Motor neuron (in vitro differentiated cells): ENCODE results near the gene GTF2H4. TPM values are rescaled to one million over a fixed set of nuclear protein-coding genes. Genes with fewer than 3 reads are reported as not detected.
"Not testable (repeated sequence)": the region's sequence is repeated elsewhere in the genome, so short reads cannot be mapped to it uniquely, and the experiment has no call there.

ENCODE experiments used
- ATAC-seq, 8 experiments: fragments of 200-7000 bp; cut with Tn5 transposase; replicated peaks in 6 of 8; 2 replicates each; pipeline ENCODE4 v1.8.0; 2021; ENCODE audit warnings: mild to moderate bottlenecking in 8 of 8, moderate library complexity in 8 of 8
- H3K27ac ChIP-seq, 2 donors: fragments of 250-450 bp; sonication (Bioruptor Pico); 2 replicates each; pipeline ENCODE4 v1.9.0; 2021; ENCODE audit warnings: antibody characterized with exemption in 2 of 2, mild to moderate bottlenecking in 2 of 2, moderate library complexity in 1 of 2
- H3K4me1 ChIP-seq, 2 donors: fragments of 250-450 bp; sonication (Bioruptor Pico); replicated peaks in 1 of 2; 2 replicates each; pipeline ENCODE4 v1.6.1; 2021; ENCODE audit warnings: antibody characterized with exemption in 2 of 2, mild to moderate bottlenecking in 2 of 2, moderate library complexity in 1 of 2
- H3K4me3 ChIP-seq, 5 donors: fragments of 250-450 bp; sonication (Bioruptor Pico); 2 replicates each; pipeline ENCODE4 v1.9.0; 2021; ENCODE audit warnings: antibody characterized with exemption in 5 of 5, mild to moderate bottlenecking in 5 of 5, moderate library complexity in 4 of 5
- WGBS, 10 experiments: fragments of 450-650 bp; shearing (Covaris generic); methylation state at CpG; one replicate each; pipeline ENCODE4 v1.0.0; 2022; 5-methylcytosine and 5-hydroxymethylcytosine counted together
- in situ Hi-C, 9 experiments: fragments of 400-800 bp; cut with MboI; loops; one replicate each; pipeline ENCODE4 v1.15.0; 2021; ENCODE audit warnings: low sequenced_read_pairs in 9 of 9, low pct_unique_long_range_greater_than_20kb in 2 of 9; ENCODE audit not compliant: unreplicated experiment in 9 of 9
- total RNA-seq, 8 experiments: library from RNA; unstranded; fragments of 300-600 nt; gene quantifications; 2 replicates each; pipeline versions ENCODE4 v1.2.3 to v1.2.4, GENCODE V29; 2022

Gene GTF2H4
- total RNA-seq = 10 to 100 TPM; 18.2 to 46.3 (median 28.5) TPM

DNA sequence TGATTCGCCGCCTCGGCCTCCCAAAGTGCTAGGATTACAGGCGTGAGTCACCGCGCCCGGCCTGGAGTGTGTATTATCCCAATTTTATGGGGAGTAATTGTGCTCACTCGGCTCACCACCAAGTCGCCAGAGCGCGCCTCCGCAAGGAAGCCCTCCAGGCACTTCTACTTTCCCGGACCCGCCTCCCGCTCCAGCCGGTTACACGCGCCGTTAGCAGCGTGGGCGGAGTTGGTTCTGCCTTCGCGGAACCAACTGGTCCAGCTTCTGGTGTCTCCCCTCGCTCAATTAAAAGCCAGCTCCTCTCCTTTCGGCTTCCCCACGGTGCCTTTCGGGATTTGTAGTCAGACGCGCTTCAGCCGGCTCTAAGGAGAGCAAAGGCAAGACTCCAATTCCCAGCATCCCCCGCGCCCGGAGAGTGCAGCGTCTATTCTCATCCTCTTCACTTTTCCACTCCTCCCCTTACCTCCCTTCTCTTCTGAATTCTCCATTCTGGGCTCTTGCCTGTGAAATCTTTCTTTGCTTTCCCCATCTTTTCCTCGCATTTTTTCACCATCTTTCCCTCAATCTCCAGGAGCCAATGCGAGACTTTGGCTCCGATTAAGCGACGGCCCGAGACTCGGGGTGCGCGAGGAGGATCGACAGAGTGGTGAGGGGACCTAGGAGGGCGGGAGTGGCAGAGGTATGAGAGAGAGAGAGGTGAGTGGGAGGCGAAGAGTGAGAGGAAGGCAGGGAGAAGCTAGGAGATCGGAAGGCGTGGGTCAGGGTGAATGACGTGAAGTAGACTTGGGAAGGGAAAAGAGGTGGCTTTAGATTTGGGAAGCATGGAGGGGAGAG lies at the start of gene GTF2H4:
TSS of gene GTF2H4 (plus strand) at position 450 of the 834 bp plus-strand sequence.
- ATAC-seq = peak; percentile 97 to 99 (median 98)
- WGBS, 10 experiments = 0 to 4% (median 0%) methylated on average over 6 to 22 of the region's 49 CpGs; no CpG with 5 or more reads in 1 of the 10 experiments
- in situ Hi-C loops = loop anchor here in 3 of 9 experiments (25.0 kb wide), 1 partner anchor 179 kb away; no protein-coding TSS in a partner anchor
- Histone ChIP-seq H3K4me1 (peaks cover 5 to 7% of the 10 kb centered on the region in 2 donors), H3K4me3 (peak within 1 kb of the TSS; percentile 65 to 96 (median 81)), H3K27ac (no peak within 1 kb of the TSS)

DNA sequence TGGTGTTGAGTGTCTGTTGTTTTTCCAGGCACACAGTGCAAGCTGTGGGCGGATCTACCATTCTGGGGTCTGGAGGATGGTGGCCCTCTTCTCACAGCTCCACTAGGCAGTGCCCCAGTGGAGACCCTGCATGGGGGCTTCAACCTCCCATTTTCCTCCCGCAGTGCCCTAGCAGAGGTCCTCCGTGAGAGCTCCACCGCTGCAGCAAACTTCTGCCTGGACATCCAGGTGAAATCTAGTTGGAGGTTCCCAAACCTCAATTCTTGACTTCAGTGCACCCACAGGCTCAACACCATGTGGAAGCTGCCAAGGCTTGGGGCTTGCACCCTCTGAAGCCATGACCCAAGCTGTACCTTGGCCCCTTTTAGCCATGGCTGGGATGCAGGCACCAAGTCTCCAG lies 48.3 kb upstream of the GTF2H4 start:
- WGBS, 10 experiments = 100% methylated on average over 1 to 2 of the region's 4 CpGs; no CpG with 5 or more reads in 8 of the 10 experiments

DNA sequence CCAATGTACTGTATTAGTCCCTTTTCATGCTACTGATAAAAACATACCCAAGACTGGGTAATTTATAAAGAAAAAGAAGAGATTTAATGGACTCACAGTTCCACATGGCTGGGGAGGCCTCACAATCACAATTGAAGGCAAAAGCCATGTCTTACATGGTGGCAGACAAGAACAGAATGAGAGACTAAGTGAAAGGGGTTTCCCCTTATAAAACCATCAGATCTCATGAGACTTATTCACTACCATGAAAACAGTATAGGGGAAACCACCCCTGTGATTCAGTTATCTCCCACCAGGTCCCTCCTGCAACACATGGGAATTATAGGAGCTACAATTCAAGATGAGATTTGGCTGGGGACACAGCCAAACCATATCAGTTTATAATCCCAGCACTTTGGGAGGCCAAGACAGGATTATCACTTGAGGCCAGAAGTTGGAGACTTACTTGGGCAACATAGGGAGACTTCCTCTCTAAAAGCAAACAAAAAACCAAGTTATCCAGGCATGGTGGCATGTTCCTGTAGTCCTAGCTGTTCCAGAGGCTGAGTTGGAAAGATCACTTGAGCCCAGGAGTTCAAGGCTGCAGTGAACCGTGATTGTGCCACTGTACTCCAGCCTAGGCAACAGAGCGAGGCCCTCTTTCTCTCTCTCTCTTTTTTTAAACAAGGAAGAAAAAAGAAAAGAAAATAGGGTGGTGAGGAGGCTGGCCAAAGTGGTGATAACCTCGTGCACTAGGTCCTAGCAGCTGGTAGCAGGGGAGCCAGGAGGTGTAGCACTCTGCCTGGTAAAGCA lies 46.6 kb upstream of the GTF2H4 start:
- 13 to 90% (median 61%) methylated on average over 1 to 3 of the region's 3 CpGs for WGBS, 10 experiments
- Histone ChIP-seq H3K4me1 (peaks cover 17 to 18% of the 10 kb centered on the region in 2 donors), H3K4me3 (no peak overlapping the region), H3K27ac (no peak overlapping the region)
- in situ Hi-C loops = no loop called here
- ATAC-seq = no peak

More for the DNA sequence above, 48.3 kb upstream of the GTF2H4 start:
- in situ Hi-C loops, H3K4me3 ChIP-seq, H3K27ac ChIP-seq, ATAC-seq: not testable (repeated sequence)
- H3K4me1 ChIP-seq = peaks cover 23 to 25% of the 10 kb centered on the region in 2 donors

DNA sequence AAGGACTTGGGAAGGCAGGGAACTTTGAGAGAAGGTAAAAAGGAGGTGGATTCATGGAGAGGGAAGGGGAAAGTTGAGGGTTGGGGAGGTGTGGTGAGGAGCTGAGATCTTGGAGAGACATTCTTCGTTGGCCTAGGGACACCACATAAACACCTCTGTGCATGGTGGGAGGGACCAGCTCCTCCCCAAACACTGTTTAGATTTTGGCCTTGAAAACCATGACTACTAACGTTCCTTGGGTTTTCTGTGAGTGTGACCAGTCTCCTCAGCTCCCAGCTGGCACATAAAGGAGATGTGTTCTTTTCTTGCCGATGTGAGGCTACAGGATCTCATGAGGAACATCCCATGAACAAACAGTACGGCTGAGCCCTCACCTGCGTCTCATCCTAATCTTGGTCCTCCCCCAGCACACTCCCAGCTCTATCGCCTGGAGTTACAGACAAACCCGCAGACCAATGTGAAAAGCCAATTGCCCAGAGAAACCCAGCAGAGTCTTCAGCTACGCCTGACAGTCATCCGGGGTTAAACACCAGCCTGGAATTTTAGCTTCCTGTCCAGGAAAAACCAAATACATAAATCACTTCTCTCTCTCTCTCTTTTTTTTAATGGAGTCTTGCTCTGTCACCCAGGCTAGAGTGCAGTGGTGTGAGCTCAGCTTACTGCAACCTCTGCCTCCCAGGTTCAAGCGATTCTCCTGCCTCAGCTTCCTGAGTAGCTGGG lies 45.7 kb upstream of the GTF2H4 start:
- Histone ChIP-seq H3K27ac (no peak overlapping the region), H3K4me3 (no peak overlapping the region), H3K4me1 (peaks cover 8 to 9% of the 10 kb centered on the region in 2 donors)
- in situ Hi-C loops = no loop called here
- 38 to 100% (median 78%) methylated on average over 1 to 8 of the region's 10 CpGs; no CpG with 5 or more reads in 1 of the 10 experiments for WGBS, 10 experiments
- ATAC-seq = no peak

DNA sequence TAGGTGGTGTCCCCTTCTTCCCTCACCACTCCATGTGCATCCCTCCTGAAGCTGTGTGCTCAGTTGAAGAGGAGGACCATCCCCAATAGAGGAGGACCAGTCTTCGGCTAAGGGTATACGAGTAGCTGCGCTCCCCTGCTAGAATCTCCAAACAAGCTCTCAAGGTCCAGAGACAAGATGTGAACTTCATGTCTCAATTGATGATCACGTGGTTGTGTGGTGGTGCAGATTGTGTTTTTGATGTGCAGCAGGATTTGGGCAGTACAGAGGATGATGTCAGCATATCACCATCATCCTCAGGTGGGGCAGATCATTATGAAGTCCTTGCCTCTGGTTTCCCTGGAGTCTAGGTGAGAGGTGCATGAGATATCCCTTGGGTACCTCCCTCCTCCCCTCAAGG lies 43.7 kb upstream of the GTF2H4 start:
- WGBS, 10 experiments = 40 to 100% (median 82%) methylated on average over 1 to 4 of the region's 4 CpGs; no CpG with 5 or more reads in 5 of the 10 experiments
- H3K27ac ChIP-seq = no peak overlapping the region
- H3K4me3 ChIP-seq = no peak overlapping the region
- no peak for ATAC-seq
- no peaks in the 10 kb centered on the region for H3K4me1 ChIP-seq
- in situ Hi-C loops = no loop called here

DNA sequence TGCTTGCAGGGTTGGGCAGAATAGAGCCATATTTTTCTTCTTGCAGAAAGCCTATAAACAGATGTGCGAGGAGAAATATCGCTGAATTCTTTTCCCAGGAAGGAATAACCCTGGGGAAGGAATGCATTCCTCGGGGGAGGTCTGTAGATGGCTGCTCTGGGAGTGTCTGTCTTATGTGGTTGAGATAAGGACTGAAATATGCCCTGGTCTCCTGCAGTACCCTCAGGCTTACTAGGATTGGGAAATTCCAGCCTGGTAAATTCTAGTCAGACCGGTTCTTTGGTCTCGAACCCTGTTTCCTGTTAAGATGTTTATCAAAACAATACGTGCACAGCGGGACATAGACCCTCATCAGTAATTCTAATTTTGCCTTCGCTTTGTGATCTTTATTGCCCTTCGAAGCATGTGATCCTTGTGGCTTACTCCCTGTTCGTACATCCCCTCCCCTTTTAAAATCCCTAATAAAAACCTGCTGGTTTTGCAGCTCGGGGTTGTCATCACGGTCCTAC lies 38.7 kb upstream of the GTF2H4 start:
- 10 to 85% (median 69%) methylated on average over 1 to 9 of the region's 12 CpGs; no CpG with 5 or more reads in 1 of the 10 experiments for WGBS, 10 experiments
- H3K27ac ChIP-seq, H3K4me3 ChIP-seq, in situ Hi-C loops, ATAC-seq, H3K4me1 ChIP-seq: not testable (repeated sequence)

DNA sequence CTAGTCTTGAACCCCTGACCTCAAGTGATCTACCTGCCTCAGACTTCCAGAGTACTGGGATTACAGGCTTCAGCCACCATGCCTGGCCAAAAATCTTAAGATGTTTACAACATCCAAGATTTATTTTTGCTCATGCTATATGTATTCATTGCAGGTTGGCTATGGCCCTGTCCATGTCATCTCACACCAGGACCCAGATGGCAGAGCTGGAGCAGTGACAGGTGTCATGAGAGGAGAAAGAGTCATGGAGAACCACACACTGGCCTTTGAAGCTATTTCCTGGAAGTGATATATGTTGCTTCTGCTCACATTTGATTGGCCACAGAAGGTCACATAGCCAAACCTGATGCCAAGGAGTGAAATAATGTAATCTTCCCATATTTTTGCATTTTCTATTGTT lies 37.5 kb upstream of the GTF2H4 start:
- no peak for ATAC-seq
- in situ Hi-C loops = loop anchor here in 2 of 9 experiments (10.0 kb wide), 1 partner anchor 46 kb away; no protein-coding TSS in a partner anchor
- Histone ChIP-seq H3K4me1 (no peaks in the 10 kb centered on the region), H3K4me3 (no peak overlapping the region), H3K27ac (no peak overlapping the region)

DNA sequence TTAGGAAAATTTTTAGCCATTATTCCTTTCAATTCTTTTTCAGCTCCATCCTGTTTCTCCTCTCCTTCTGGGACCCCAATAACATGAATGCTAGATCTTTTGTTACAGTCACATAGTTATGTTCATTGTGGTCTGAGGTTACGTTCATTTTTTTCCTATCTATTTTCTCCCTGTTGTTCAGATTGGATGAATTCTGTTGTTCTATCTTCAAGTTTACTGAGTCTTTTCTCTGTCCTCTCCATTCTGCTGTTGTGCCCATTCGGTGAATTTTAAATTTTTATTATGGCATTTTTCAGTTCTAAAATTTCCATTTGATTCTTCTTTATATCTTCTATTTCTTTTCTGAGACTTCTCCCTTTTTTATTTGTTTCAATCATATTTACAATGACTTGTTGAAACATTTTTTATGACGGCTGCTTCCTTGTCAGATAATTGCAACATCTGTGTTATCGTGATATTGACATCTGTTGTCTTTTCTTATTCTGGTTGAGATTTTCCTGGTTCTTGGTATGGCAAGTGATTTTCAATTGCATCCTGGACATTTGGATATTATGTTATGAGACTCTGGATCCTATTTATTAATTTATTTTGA lies 36.3 kb upstream of the GTF2H4 start:
- in situ Hi-C loops = loop anchor here in 2 of 9 experiments (10.0 kb wide), 1 partner anchor 47 kb away; no protein-coding TSS in a partner anchor
- WGBS, 10 experiments = 65 to 83% (median 70%) methylated on average over 1 to 4 of the region's 4 CpGs
- H3K4me1 ChIP-seq = no peaks in the 10 kb centered on the region
- H3K27ac ChIP-seq = no peak overlapping the region
- no peak overlapping the region for H3K4me3 ChIP-seq
- no peak for ATAC-seq

DNA sequence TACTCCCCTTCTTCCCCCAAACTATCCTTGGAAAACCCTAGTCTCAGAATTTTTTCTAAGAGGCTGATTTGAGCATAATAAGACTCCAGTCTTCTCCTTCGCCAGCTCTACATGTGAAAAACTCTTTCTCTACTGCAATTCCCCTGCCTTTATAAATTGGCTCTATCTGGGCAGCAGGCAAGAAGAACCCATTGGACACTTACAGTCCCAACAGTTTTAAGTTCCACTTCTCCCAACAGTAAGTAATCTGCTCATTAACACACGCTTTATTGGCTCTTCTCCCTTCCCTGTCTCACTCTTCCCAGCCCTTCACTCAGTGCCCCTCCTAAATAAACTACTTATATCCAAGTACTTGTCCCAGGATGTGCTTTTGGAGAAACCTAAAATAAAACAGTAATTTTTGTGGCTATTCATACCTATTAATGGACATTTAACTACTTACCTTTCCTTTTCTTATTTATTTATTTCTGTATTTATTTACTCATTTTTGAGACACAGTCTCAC lies 34.8 kb upstream of the GTF2H4 start:
- Histone ChIP-seq H3K4me3 (no peak overlapping the region), H3K27ac (no peak overlapping the region), H3K4me1 (peaks cover 6 to 12% of the 10 kb centered on the region in 2 donors)
- in situ Hi-C loops = loop anchor here in 2 of 9 experiments (10.0 kb wide), 1 partner anchor 48 kb away; no protein-coding TSS in a partner anchor
- ATAC-seq = no peak
- WGBS, 10 experiments = 69 to 100% (median 91%) methylated on average over 1 to 2 of the region's 2 CpGs; no CpG with 5 or more reads in 1 of the 10 experiments

DNA sequence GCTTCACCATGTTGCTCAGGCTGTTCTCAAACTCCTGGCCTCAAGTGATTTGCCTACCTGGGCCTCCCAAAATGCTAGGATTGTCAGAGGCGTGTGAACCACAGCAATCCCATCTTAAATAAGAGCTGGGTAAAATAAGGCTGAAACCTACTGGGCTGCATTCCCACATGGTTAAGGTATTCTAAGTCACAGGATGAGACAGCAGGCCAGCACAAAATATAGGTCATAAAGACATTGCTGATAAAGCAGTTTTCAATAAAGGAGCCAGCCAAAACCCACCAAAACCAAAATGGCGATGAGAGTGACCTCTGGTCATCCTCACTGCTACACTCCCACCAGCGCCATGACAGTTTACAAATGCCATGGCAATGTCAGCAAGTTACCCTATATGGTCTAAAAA lies 34.2 kb upstream of the GTF2H4 start:
- 90 to 100% (median 93%) methylated on average over 1 to 3 of the region's 3 CpGs; no CpG with 5 or more reads in 7 of the 10 experiments for WGBS, 10 experiments
- H3K4me1 ChIP-seq = peaks cover 6 to 13% of the 10 kb centered on the region in 2 donors
- not testable (repeated sequence) for H3K4me3 ChIP-seq, H3K27ac ChIP-seq, ATAC-seq
- in situ Hi-C loops = loop anchor here in 2 of 9 experiments (10.0 kb wide), 1 partner anchor 49 kb away; no protein-coding TSS in a partner anchor

DNA sequence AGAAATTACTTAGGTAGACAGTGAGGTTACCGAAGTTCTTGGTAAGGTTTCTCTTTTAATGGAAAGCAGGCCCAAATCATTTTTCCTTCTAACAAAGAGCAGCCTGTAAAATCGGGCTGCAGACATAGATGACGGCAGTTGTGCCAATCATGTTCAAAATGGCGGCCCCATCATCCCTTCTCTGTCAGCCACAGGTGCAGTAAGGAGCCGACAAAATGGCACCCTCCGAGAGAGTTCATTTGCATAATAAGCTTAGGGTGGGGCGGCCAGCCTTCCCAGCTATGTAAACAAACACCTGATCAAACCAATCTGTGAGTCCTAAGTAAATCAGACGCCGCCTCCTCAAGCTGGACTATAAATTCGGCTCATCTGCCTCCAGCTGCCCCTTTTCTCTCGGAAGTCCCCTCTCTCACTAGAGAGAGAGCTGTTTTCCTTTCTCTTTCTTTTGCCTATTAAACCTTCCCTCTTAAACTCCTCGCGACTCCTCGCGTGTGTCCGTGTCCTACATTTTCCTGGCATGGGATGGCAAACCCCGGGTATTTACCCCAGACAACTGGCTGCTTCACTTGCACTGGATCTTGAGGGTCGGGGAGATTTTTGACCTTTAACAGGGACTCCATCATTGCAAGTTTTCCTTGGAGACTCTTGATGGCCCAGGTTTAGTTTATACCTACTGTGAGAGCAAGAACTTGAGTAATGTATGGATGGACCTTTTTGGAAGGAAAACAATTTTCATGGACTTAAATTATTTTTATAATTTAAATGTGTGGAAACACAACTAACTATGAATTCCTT lies 32.6 kb upstream of the GTF2H4 start:
- ATAC-seq = no peak
- H3K4me1 ChIP-seq = peaks cover 16 to 22% of the 10 kb centered on the region in 2 donors
- in situ Hi-C loops = loop anchor here in 2 of 9 experiments (10.0 kb wide), 1 partner anchor 51 kb away; no protein-coding TSS in a partner anchor

More for the DNA sequence above, 32.6 kb upstream of the GTF2H4 start:
- WGBS, 10 experiments = 64 to 89% (median 83%) methylated on average over 1 to 17 of the region's 18 CpGs
- no peak overlapping the region for H3K4me3 ChIP-seq
- H3K27ac ChIP-seq = no peak overlapping the region
